Uterus (tissue), 2 donors: Measurements from ENCODE around the gene ABCC4.

Source experiments
- POLR2A ChIP-seq, 2 donors: fragments of 450-650 bp; IDR thresholded peaks; one replicate each; pipeline ENCODE4 v1.6.1; 2016; ENCODE audit warnings: antibody characterized with exemption in 2 of 2, mild to moderate bottlenecking in 1 of 2, moderate library complexity in 1 of 2
- TF ChIP-seq, protein P1 (sequence below), 4 experiments: fragments of 200-600 bp in 2 of 4; fragments of 450-650 bp in 2 of 4; sonication (generic) in 2 of 4; IDR thresholded peaks; one replicate each; pipeline ENCODE4 v1.5.1; 2016 to 2019; ENCODE audit warnings: antibody characterized with exemption in 4 of 4, mild to moderate bottlenecking in 2 of 4, moderate library complexity in 1 of 4

DNA sequence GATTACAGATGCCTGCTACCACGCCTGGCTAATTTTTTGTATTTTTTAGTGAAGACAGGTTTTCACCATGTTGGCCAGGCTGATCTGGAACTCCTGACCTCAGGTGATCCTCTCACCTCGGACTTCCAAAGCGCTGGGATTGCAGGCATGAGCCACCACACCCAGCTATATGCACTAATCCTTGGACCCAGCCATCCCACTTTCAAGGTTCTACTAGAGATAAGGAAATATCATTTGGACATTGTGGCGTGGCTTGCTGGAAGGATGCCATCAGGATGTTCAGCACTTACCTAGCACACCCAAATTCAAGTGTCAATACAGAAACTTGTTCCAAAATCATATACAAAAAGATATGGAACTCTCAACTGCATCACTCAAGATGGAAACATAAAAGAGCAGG is 136.4 kb downstream of the ABCC4 start:
- TF ChIP-seq, protein P1, sequence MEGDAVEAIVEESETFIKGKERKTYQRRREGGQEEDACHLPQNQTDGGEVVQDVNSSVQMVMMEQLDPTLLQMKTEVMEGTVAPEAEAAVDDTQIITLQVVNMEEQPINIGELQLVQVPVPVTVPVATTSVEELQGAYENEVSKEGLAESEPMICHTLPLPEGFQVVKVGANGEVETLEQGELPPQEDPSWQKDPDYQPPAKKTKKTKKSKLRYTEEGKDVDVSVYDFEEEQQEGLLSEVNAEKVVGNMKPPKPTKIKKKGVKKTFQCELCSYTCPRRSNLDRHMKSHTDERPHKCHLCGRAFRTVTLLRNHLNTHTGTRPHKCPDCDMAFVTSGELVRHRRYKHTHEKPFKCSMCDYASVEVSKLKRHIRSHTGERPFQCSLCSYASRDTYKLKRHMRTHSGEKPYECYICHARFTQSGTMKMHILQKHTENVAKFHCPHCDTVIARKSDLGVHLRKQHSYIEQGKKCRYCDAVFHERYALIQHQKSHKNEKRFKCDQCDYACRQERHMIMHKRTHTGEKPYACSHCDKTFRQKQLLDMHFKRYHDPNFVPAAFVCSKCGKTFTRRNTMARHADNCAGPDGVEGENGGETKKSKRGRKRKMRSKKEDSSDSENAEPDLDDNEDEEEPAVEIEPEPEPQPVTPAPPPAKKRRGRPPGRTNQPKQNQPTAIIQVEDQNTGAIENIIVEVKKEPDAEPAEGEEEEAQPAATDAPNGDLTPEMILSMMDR (IDR thresholded peaks at IDR 0.05) = no peak
- no peak for TF ChIP-seq POLR2A (IDR thresholded peaks at IDR 0.05)
